GM19023 (cell line): ENCODE data around the gene OSBPL2.

Experiments used
- ATAC-seq: cut with Tn5 transposase; IDR thresholded peaks from one replicate; pipeline ENCODE4 v1.9.1; 2021; ENCODE audit warnings: mild to moderate bottlenecking, moderate library complexity; ENCODE audit not compliant: unreplicated experiment

The OSBPL2 gene

DNA sequence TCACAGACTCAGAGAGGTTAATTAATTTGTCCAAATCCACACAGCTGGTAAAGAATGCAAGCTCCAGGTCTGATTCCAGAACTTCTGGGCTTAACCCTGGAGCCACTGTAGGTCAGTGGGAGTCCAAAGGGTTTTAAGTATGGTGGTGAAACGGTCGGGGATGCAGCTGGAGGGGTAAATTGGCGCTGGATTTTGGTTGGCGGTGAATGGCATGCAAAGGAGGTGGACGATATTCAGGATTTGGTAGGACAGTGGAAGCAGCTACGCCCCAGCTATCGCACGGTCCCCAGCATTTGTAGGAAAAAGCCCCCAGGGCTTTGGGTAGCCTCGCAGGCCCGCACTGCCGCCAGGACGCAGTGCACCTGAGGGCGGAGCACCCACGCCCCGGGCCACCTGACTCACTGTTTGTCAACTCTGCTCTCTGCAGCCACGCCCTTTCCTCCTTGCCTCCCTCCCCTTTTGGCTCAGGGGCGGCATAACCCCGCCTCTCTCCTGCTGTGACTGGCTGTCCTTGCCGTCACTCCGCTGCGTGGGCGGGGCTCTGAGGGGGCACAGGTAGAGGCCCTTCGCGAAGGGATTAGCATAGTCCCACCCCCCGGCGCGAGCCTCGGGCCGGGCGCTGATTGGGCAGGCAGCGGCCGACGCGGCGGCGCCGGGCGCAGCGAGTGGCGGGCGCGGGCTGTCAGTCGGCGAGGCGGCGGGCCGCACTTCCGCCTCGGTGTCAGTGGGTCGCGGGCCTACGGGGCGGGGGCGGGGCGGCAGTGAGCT, at the start of gene OSBPL2:
OSBPL2 (plus strand) TSS at position 721 of the 768 bp plus-strand sequence. CDS start 17,664 bp downstream, outside the sequence.
- peak; percentile 98 for ATAC-seq

DNA sequence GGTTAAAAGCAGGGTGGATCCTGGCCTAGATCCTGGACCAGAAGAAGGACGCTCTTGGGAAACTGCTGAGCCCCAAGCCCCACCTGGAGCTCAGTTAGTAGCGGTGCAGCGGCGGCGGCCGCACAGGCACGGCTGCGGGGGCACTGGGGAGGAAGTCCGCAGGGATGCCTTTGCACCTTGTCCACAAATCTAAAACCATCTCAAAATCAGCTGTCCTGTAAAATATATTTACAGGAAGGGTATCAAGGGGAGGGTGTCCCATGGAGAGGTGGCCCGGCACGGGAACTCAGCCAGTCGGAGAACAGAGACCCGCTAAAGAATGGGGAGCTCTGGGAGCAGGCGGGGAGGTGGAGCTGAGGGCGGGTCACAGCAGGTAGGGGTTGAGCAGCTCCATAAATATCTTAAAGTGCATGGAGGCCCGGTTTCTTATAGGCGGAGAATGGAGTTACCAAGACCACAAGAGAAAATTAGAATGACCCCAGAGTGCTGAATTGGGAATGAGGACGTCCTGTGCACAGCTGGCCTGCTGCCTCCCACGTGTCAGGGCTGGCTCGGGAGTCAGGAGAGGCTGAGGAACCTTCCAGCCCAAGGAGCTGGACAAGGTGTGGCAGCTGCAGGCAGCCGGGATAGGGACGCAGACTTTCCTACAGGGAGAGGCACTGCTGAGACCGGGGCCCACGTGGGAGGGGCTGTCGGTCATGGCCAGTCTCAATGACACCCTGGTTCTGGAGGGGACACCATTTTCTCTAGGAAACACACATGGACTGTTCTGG, 47.5 kb upstream of the OSBPL2 start:
- ATAC-seq, result no peak

DNA sequence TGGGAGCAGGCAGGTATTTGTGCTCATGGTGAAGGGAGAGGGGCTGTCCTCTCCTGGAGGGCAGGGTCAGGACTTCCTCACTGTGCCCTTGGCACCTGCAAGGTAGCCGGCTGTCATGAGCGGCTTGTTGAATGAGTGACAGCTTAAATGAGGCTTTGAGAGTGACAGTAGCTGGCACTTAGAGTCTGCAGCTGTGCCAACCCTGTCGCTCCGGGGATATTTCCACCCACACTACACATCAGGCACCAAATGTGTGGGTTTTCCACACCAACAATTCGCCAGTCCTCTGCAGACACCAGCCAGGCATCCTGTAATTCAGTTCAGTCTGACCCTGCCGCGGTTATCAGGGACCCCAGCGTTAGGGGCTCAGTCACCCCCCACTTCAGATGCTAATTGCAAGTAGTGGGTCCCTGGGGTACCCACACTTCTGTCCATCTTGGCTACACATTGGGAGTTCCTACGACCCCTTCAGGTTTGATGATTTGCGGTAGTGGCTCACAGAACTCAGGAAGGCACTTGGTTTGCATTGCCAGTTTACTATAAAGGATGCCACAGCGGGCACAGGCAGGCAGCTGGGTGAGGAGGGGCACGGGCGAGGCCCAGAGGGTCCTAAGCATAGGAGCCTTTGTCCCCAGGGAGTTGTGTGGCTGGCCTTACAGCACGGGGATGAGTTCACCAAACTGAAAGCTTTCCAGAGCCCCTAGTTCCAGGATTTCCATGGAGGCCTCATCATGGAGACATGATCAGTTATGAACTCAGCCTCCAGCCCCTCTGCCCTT, 46.4 kb upstream of the OSBPL2 start:
- no peak for ATAC-seq

DNA sequence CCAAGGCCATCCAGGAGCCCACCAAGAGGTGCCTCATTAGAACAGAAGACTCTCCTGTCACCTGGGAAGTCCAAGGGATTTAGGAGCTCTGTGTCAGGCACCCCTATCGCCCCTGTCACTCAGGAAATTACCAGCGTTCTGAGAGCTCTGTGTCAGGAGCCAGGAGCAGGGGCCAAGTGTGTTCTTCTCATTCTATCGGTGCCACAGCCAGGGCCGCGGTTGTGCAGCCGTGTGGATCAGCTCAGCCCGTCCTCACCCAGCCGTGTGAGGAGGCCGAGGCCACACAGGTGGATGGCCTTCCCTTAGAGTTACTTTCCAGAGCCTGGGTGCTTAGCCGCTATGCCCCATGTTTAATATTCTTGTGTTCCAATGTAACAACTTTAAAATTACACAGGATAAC, 45.7 kb upstream of the OSBPL2 start:
- ATAC-seq, result no peak

DNA sequence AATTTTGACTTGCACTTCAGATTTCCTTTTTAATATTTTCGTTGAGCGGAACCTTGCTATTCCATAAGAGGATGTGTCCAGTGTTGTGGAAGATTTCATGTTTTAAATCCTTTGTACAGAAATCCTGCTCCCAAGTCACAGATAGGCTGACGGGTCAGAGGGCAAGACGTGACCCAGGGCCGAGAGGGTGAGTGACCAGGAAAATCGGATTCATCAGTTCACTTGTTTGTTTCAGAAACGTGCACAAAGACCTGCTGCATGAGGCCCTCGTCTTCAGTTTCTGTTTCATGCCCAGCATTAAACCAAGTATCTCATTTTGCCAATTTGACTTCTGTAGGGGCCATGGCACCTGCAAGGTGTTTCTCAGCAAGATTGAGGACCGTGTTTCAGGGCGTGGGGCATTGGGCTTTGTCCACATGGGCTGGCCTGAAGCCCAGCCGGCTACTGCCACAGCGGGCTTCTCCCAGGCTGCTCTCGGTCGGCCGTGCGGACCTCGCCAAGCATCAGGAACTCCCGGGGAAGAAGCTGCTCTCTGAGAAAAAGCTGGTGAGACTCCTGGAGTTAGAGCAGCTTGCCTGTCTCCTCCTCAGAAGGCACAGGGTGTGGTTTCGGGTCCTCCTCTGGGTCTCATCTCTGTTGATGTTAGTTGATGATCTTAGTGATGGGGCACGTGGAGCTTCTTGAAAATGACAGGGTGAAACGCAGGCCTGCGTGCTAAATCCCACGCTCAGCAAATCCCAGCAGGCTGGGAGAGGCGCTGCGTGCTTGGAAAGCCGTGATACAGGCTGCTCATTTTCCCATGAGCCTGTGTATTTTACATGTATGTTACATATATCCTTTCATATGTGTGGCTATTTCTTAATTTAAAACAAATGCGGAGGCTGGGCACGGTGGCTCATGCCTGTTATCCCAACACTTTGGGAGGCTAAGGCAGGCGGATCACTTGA, 45.0 kb upstream of the OSBPL2 start:
- no peak for ATAC-seq

DNA sequence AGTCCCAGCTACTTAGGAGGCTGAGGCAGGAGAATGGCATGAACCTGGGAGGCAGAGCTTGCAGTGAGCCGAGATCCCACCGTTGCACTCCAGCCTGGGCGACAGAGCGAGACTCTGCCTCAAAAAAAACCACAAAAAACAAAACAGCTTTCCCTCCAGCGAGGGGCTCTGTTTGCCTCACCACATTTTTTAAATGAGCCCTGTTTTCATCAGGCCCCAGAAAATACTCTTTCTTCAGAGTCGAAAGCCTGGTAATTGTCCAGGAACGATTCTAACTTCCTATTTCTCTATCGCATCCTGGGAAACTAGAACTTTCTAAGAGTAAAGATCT, 43.3 kb upstream of the OSBPL2 start:
- no peak for ATAC-seq

DNA sequence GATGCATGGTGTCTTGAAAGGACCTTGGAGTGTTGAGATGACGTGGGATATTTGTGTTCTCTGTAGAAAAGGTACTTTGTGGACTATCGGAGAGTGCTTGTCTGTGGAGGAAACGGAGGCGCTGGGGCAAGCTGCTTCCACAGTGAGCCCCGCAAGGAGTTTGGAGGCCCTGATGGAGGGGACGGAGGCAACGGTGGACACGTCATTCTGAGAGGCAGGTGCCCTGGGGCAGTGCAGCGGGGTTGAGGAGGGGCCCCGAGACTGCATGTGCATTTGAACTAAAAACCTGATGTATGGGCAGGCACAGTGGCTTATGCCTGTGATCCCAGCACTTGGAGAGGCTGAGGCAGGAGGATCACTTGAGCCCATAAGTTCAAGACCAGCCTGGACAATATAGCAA, 42.6 kb upstream of the OSBPL2 start:
- no peak for ATAC-seq

DNA sequence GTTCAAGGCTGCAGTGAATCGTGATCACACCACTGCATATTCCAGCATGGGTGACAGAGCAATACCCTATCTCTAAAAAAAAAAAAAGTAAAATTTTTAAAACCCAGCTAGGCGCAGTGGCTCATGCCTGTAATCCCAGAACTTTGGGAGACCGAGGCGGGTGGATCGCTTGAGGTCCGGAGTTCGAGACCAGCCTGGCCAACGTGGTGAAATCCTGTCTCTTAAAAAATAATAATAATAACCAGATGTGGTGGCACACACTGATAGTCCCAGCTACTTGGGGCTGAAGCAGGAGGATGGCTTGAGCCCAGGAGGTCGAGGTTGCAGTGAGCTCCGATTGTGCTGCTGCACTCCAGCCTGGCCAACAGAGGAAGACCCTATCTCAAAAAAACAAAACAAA, 42.0 kb upstream of the OSBPL2 start:
- no peak for ATAC-seq

DNA sequence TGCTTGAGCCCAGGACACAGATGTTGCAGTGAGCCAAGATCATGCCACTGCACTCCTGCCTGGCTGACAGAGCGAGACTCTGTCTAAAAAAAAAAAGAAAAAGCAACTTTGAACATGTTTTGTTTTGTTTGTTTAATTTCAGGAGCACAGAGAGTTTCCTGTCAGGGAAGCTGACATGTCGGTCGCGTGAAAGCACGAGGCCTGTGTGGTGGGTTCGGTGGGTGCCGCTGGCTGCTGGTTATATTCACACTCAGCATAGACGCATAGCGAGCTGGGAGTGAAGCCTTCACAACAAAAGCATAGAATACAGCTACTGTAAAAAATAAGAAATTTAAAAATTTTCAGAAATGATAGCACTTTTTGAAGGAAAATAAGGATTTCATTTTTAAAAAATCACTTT, 41.0 kb upstream of the OSBPL2 start:
- no peak for ATAC-seq

DNA sequence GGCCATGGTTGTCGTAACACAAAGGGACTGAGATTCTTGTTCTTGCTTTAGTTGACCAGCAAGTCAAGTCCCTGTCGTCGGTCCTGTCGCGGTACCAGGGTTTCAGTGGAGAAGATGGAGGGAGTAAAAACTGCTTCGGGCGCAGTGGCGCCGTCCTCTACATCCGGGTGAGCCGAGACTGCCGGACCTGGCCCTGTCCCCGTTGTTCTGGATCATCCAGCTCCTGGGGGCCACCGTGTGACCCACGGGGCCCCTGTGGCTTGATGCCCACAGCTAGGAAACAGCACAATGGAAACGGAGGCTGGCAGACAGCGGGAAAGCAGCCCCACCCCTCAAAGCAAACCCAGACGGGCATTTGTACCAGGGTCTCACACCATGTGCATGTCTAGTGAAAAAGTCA, 40.5 kb upstream of the OSBPL2 start:
- no peak for ATAC-seq

DNA sequence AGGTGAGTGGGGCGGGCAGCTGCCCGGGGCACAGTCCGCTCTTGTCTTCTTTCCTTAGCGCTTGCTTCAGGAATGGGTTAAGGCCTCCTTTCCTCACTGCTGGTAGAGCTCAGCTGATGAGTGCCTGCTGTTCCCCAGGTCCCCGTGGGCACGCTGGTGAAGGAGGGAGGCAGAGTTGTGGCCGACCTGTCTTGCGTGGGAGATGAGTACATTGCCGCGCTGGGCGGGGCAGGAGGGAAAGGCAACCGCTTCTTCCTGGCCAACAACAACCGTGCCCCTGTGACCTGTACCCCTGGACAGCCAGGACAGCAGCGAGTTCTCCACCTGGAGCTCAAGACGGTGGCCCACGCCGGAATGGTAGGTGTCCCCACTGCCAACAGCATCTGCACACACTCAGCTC, 39.8 kb upstream of the OSBPL2 start:
- no peak for ATAC-seq

DNA sequence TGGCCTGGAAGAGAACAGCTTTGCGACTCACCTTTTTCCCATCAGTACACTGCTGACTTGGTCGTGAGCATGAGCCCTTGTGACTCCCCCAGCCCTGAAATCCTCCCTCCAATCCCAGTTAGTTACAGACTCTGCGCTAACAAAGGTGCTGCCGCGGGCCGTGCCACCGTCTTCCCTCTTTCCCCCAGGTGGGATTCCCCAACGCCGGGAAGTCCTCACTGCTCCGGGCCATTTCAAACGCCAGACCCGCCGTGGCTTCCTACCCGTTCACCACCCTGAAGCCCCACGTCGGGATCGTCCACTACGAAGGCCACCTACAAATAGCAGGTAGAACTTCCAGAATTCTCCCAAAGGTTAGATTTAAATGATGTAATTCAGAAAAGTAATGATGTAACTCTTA, 39.4 kb upstream of the OSBPL2 start:
- ATAC-seq, result no peak

DNA sequence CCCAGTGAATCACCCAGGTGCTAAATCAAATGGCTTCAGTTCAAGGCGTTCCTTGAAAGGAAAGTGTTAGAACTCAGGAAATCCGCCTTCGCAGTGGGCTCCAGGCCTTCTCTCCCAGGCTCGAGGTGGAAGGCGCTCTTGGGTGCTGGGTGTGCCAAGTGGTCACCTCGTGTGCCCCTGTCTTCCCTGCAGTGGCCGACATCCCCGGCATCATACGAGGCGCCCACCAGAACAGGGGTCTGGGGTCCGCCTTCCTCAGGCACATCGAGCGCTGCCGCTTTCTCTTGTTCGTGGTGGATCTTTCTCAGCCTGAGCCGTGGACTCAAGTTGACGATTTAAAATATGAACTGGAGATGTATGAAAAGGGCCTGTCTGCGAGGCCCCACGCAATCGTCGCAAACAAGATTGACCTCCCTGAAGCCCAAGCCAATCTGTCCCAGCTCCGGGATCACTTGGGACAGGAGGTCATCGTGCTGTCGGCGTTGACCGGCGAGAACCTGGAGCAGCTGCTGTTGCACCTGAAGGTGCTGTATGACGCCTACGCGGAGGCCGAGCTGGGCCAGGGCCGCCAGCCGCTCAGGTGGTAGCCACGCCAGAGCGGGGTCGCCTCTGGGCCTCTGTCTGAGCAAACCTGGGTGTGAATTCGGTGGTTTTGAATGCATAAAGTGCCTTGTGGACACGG, 37.7 kb upstream of the OSBPL2 start:
- no peak for ATAC-seq

DNA sequence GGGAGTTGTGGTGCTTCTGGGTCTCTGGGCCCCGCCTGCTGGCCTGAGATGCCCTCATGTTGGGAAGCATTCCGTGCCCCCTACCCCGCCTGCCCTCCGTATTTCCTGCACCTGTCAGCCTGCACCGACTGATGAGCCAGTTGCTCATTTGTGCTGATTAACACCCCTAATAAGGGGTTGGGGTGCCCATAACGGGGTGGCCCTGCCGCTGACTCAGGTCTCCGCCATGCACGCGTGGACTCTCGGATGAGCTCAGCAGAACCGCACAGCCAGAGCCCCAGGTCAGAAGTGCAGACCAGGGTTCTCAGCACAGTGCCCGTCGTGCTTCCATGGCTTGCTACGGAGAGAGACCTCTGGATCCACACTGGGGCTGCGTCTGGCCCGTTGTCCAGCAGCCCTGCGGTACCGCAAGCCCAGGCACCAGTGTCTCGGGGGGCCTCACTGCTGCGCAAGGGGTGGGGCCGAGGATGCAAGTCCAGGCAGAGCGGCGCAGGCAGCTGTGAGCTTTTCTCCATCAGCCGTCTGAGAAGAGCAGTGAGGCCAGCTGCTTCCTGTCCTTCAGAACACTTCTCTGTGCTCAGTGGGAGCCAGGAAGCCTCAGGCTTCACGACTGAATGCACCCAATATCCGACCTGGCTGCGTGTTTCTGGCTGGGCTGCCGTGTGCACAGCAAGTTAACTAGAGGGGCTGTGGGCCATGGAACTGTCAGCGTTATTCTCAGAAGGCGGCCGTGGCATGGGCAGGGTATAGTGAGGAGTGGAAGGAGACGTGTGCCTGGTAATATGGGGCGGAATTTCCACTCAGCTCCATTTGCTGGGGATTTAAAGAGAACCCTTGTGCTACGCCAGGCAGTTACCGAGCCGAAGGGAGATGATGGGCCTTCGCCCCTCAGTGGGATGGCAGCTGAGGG, 36.9 kb upstream of the OSBPL2 start:
- no peak for ATAC-seq

DNA sequence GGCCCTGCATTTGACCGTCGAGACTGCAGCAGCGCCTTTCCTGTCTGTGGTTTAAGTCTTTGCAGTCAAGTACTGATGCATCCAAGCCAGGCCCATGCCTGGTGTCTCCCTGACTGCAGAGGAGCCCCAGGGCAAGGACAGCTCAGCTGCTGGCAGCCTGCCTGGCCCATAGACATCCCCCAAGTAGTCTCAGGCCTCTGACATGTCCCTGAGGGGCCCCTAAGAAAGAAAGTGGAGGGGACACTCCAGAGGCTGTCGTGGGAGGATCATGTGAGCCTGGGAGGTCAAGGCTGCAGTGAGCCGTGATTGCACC, 36.3 kb upstream of the OSBPL2 start:
- ATAC-seq, result no peak

DNA sequence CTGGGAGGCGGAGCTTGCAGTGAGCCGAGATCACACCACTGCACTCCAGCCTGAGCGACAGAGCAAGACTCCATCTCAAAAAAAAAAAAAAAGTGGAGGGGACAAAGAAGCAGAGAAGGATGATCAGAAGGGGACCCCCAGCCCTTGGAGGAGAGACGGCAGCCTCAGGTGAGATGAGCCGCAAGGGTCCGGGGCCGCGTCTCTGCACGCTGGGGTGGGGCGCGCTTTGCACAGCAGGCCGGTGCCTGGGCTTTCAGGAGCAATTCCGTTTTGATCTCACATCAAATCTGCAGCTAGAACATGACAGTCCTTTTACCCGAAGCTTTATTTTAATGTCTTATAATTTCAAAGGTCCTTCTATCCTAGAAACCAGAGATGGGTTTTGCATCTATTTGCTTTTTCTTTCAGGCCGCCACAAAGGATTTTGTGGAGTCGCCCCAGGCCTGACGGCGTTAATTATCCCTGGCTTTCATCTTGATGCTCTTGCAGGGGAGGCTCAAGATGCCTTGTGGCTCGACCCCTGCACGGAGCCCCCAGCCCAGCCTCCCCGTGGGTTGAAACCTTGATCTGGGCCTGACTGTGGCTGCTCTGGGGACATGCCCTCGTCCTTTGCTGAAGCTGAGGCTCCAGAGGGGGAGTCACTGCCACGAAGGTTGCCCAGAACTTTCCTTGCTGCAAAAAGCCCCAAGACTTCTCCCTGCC, 35.5 kb upstream of the OSBPL2 start:
- no peak for ATAC-seq

DNA sequence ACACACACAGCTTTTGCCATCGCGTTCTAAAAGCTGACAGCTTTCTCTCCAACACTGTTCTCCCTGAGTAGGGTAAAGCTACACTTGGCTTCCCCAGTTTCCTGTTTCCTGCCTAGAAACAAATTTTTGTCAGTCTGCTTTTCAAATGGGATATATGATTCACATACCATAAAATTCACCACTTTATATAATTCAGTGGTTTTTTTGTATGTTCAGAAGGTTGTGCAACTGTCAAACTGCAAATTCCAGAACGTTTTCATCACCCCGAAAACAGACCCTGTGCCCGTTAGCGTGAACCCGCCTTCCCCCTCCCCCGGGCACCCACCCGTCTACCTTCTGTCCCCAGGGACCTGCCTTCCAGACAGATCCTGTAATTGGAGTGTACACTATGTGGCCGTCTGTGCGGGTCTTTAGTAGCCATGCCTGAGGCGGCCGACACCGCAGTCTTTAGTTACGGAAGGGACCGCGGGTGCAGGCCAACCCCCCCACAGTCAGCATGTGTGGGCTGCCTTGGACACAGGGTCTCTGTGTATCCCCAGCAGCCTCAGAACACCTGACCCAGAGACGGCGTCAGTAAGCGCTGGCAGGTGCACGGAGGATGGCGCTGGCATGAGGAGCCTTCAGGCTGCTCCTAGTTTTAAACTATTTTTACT, 34.8 kb upstream of the OSBPL2 start:
- ATAC-seq, result no peak
